ENCODE data around the gene APEX1.

APEX1 gene

GRCh38 chr14:20461225-20462141, 6.5 kb downstream of the APEX1 start, which contains the start of gene PIP4P1:
PIP4P1 (minus strand) TSS chr14:20461434; CDS start chr14:20461325, 109 bp downstream.
- H3K4me3 ChIP-seq (replicated peaks in 1 of 2; ENCODE audit: low read depth in 2 of 2, low read length in 2 of 2), result peak within 1 kb of the TSS; percentile 86 to 89
- TF ChIP-seq CTCF (IDR thresholded peaks at IDR 0.05; ENCODE audit: low read depth, low read length), result no peak
- DNase-seq (ENCODE audit: low read depth in 2 of 2), result peak; percentile 100

GRCh38 chr14:20468764-20469241, 13.8 kb downstream of the APEX1 start:
- no peak for TF ChIP-seq CTCF (IDR thresholded peaks at IDR 0.05; ENCODE audit: low read depth, low read length)
- peak overlapping the region; percentile 93 to 99 for H3K4me3 ChIP-seq (replicated peaks in 1 of 2; ENCODE audit: low read depth in 2 of 2, low read length in 2 of 2)
- no peak for DNase-seq (ENCODE audit: low read depth in 2 of 2)

GRCh38 chr14:20469242-20469889, 14.3 kb downstream of the APEX1 start, which contains the start of gene PNP:
PNP (plus strand) TSS chr14:20469406; CDS start chr14:20469525, 119 bp downstream.
- TF ChIP-seq CTCF (IDR thresholded peaks at IDR 0.05; ENCODE audit: low read depth, low read length), result no peak
- DNase-seq (ENCODE audit: low read depth in 2 of 2), result peak; percentile 92 to 93
- peak within 1 kb of the TSS; percentile 93 to 99 for H3K4me3 ChIP-seq (replicated peaks in 1 of 2; ENCODE audit: low read depth in 2 of 2, low read length in 2 of 2)

DNA sequence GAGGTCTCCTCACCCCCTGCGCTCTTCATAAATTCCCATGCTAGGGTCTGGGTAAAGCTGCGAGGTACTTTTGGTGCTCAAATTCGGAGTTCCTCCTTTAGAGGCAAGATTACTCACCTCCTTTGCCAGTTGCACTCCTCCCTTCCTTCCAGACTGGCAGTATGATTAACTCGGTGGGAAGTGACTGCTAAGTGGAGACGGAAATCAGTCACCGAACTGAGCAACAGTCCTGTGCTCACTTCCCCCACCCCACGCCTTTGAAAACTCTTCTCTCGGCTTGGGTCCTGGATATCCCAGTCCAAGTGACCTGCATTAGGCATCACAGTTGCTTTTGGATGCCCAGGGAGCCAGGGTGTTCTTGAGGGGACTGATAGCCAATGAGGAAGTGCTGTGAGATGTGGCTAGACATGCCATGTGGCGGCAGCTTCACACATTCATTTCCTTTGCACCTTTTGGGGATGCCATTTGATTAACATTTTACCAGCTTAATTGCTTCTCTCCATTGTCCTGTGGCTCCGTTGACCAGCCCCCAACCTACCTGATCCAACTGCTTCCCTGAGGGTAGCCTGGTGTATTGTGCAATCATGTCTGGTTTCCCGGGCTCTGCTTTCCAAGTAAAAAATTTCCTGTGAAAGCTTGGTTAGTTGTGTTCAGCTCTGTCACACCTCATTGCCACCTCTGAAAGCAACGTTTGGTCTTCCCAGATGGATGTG, 15.0 kb downstream of the APEX1 start:
- TF ChIP-seq CTCF (IDR thresholded peaks at IDR 0.05; ENCODE audit: low read depth, low read length), result no peak
- DNase-seq (ENCODE audit: low read depth in 2 of 2), result peak; percentile 63 to 87
- H3K4me3 ChIP-seq (replicated peaks in 1 of 2; ENCODE audit: low read depth in 2 of 2, low read length in 2 of 2), result peak overlapping the region; percentile 93 to 99

DNA sequence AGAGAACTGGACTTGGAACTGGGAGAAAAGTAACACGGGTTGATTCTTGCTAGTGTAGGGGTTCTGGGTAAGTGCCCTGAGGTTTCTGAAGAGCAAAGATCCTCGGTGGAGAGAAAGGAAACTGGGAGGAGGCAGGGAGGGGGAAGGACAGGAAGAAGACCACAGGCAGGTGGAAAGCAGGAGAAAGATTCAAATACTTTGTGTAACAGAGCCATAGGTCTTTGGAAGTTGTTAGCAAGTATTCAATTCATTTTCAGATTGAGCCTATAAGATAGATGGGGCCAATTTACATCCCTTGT, 15.5 kb downstream of the APEX1 start:
- H3K4me3 ChIP-seq (replicated peaks in 1 of 2; ENCODE audit: low read depth in 2 of 2, low read length in 2 of 2), result peak overlapping the region; percentile 93 to 99
- no peak for TF ChIP-seq CTCF (IDR thresholded peaks at IDR 0.05; ENCODE audit: low read depth, low read length)
- DNase-seq (ENCODE audit: low read depth in 2 of 2), result no peak

GRCh38 chr14:20472536-20473169, 17.6 kb downstream of the APEX1 start:
- no peak overlapping the region for H3K4me3 ChIP-seq (replicated peaks in 1 of 2; ENCODE audit: low read depth in 2 of 2, low read length in 2 of 2)
- DNase-seq (ENCODE audit: low read depth in 2 of 2), result no peak
- TF ChIP-seq CTCF (IDR thresholded peaks at IDR 0.05; ENCODE audit: low read depth, low read length), result no peak
